ENCODE measurements around the gene TRPM3. TPM values are rescaled to one million over a fixed set of nuclear protein-coding genes. Genes with fewer than 3 reads are reported as not detected.

The TRPM3 gene
- total and polyA plus RNA-seq, 9 of the 15 experiments (the other 6 are each of a cell fraction or from before 2014, with no cell fraction given): 0.04 TPM; not detected in 8

GRCh38 chr9:70639853-70640814 lies 481.3 kb downstream of the TRPM3 start:
- no peaks in the 10 kb centered on the region; a peak in 1 of 5 replicates for H3K27me3 ChIP-seq (ENCODE audit: control insufficient read depth in 2 of 2, insufficient read depth in 2 of 2, low read length in 2 of 2)
- DNase-seq (ENCODE audit: extremely low read depth in 1 of 4, low spot score in 3 of 4) (peak in 3 of 4 experiments; percentile 10 to 42 (median 12)), FAIRE-seq (peak; percentile 67), ATAC-seq (peak; percentile 75)
- H3K4me1 ChIP-seq (replicated peaks in 1 of 2; ENCODE audit: control insufficient read depth in 2 of 2, insufficient read depth in 2 of 2, low read length in 2 of 2): no peaks in the 10 kb centered on the region
- no peaks in the 10 kb centered on the region for H3K9me3 ChIP-seq (replicated peaks; ENCODE audit: control insufficient read depth, insufficient read depth, low read depth, low read length)
- CTCF ChIA-PET (ENCODE audit: low intra/inter-chr PET ratio): interaction anchor here (0.6 to 1.6 kb wide), 4 partner anchors 43 to 609 kb away, joined by 3 to 9 read pairs (median 4); no protein-coding TSS in a partner anchor
- in situ Hi-C loops (cut with MboI): loop anchor here (5.0 kb wide), 1 partner anchor 612 kb away; no protein-coding TSS in a partner anchor
- H3K27ac ChIP-seq (ENCODE audit: extremely low read depth, low read depth, low read length): no peak overlapping the region
- no peaks in the 10 kb centered on the region for H3K9me1 ChIP-seq (ENCODE audit: control insufficient read depth, insufficient read depth, low read length)
- no peaks in the 10 kb centered on the region for H3K79me2 ChIP-seq (ENCODE audit: control insufficient read depth, insufficient read depth, low read length)
- no peak overlapping the region for H3K4me3 ChIP-seq
- H2AFZ ChIP-seq (ENCODE audit: low read depth, low read length): no peak overlapping the region
- WGBS (ENCODE audit: insufficient coverage, low coverage, missing lambda C conversion rate): 6% methylated on average over 13 of the region's 15 CpGs
- H3K9ac ChIP-seq (ENCODE audit: insufficient read depth in 1 of 2, low read depth in 2 of 2, low read length in 2 of 2): no peak overlapping the region
- no peaks in the 10 kb centered on the region for H4K20me1 ChIP-seq (replicated peaks; ENCODE audit: control insufficient read depth, insufficient read depth, low read length)
- BruUV-seq (replicated peaks): no TSS peak
- intact Hi-C loops (cut with micrococcal nuclease): loop anchor here (2.0 to 5.0 kb wide), 3 partner anchors 287 to 609 kb away; no protein-coding TSS in a partner anchor
- POLR2A ChIA-PET: no interaction called here
- H3K36me3 ChIP-seq (ENCODE audit: control insufficient read depth, insufficient read depth, low read length): no peaks in the 10 kb centered on the region
- H3K4me2 ChIP-seq (ENCODE audit: insufficient read depth, low read length): no peak overlapping the region
- TF ChIP-seq, protein P1, sequence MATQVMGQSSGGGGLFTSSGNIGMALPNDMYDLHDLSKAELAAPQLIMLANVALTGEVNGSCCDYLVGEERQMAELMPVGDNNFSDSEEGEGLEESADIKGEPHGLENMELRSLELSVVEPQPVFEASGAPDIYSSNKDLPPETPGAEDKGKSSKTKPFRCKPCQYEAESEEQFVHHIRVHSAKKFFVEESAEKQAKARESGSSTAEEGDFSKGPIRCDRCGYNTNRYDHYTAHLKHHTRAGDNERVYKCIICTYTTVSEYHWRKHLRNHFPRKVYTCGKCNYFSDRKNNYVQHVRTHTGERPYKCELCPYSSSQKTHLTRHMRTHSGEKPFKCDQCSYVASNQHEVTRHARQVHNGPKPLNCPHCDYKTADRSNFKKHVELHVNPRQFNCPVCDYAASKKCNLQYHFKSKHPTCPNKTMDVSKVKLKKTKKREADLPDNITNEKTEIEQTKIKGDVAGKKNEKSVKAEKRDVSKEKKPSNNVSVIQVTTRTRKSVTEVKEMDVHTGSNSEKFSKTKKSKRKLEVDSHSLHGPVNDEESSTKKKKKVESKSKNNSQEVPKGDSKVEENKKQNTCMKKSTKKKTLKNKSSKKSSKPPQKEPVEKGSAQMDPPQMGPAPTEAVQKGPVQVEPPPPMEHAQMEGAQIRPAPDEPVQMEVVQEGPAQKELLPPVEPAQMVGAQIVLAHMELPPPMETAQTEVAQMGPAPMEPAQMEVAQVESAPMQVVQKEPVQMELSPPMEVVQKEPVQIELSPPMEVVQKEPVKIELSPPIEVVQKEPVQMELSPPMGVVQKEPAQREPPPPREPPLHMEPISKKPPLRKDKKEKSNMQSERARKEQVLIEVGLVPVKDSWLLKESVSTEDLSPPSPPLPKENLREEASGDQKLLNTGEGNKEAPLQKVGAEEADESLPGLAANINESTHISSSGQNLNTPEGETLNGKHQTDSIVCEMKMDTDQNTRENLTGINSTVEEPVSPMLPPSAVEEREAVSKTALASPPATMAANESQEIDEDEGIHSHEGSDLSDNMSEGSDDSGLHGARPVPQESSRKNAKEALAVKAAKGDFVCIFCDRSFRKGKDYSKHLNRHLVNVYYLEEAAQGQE (IDR thresholded peaks at IDR 0.05; ENCODE audit: borderline replicate concordance): peak; percentile 33; the same call in 1 of the 2 replicates
- TF ChIP-seq, protein P1 (CRISPR knock-in tag; IDR thresholded peaks at IDR 0.05; ENCODE audit: low read depth): no peak
- TF ChIP-seq, protein P2, sequence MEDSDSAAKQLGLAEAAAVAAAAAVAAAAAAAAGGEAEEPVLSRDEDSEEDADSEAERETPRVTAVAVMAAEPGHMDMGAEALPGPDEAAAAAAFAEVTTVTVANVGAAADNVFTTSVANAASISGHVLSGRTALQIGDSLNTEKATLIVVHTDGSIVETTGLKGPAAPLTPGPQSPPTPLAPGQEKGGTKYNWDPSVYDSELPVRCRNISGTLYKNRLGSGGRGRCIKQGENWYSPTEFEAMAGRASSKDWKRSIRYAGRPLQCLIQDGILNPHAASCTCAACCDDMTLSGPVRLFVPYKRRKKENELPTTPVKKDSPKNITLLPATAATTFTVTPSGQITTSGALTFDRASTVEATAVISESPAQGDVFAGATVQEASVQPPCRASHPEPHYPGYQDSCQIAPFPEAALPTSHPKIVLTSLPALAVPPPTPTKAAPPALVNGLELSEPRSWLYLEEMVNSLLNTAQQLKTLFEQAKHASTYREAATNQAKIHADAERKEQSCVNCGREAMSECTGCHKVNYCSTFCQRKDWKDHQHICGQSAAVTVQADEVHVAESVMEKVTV (CRISPR knock-in tag; IDR thresholded peaks at IDR 0.05): 0 out of 2 replicates have a peak, but pooled peaks have one; percentile 23
- TF ChIP-seq RAD21 (CRISPR knock-in tag; conservative IDR thresholded peaks at IDR 0.05 in 1 of 2, IDR thresholded peaks at IDR 0.05 in 1 of 2) (peak; percentile 53 to 74), SIX5 (IDR thresholded peaks at IDR 0.05; ENCODE audit: borderline replicate concordance in 1 of 2, insufficient read depth in 1 of 2, low read depth in 1 of 2, low read length in 2 of 2) (no peak), ZFP30 (CRISPR knock-in tag; IDR thresholded peaks at IDR 0.05; ENCODE audit: borderline replicate concordance) (no peak), ZNF695 (CRISPR knock-in tag; IDR thresholded peaks at IDR 0.05) (no peak)

Data from K562 (cell line).